ENCODE data around the gene COQ2. TPM values are rescaled to one million over a fixed set of nuclear protein-coding genes. Genes with fewer than 3 reads are reported as not detected.
A peak's percentile ranks its signal among the peaks of the same experiment; 100 is the strongest.
"Not testable (repeated sequence)": the region's sequence is repeated elsewhere in the genome, so short reads cannot be mapped to it uniquely, and the experiment has no call there.

Gene COQ2, protein sequence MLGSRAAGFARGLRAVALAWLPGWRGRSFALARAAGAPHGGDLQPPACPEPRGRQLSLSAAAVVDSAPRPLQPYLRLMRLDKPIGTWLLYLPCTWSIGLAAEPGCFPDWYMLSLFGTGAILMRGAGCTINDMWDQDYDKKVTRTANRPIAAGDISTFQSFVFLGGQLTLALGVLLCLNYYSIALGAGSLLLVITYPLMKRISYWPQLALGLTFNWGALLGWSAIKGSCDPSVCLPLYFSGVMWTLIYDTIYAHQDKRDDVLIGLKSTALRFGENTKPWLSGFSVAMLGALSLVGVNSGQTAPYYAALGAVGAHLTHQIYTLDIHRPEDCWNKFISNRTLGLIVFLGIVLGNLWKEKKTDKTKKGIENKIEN
- 11.6 TPM for total RNA-seq

GRCh38 chr4:83284193-83285054 is at the start of gene COQ2:
TSS of gene COQ2 (minus strand) at chr4:83284798. CDS start at chr4:83284764, 34 bp downstream.
- DNase-seq (ENCODE audit: low read depth in 2 of 3, low spot score in 2 of 3) = peak; percentile 91 to 95 (median 94)

DNA sequence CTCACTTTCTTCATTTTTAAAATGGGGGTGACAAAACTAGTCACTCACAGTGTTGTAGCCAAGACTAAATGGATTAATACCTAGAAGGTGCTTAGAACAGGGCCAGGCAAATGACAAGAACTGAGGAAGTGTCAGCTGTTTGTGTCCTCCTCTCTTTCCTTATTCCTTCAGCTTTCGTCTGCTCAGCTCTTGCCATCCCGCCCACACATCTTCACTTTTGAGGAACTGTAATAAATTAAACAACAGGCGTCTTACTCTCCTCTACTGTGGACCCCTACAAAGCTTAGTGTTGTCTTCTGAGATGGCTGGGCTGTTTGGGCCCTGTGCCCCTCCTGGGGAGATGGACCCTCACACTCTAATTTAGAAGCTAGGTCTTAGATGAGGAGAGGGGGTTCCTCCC is 47.4 kb upstream of the COQ2 start:
- DNase-seq (ENCODE audit: low read depth in 2 of 3, low spot score in 2 of 3) = peak in 1 of 3 donors; percentile 25

DNA sequence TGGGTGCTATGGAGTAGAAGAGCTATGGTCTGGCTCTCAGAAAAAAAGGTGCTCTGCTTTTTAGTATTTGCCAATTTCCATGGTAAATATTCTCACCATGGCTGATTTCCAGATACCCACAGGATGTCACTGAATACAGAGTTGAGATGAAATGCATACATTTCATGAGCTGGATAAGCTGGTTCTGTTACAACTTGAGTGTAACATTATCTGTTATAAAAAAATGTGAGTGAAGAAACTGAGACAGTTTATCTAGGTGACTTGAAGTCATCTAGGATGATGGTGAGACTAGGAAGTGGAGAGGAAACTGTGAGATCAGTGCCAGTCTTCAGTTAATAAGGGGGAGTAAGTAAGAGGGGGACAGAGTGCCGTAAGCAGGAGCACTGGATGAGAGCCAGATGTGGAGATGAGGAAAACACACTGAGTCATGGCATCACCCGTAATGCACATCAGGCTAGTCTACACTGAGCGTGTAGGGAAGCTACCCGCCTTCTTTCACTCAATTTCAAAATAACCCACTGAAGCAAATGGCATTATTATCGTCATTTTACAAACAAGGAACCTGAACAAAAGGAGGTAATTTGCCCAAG is 45.0 kb upstream of the COQ2 start:
- DNase-seq (ENCODE audit: low read depth in 2 of 3, low spot score in 2 of 3) = no peak

- peak in 1 of 3 donors; percentile 38 for DNase-seq (ENCODE audit: low read depth in 2 of 3, low spot score in 2 of 3)
Measured at GRCh38 chr4:83328521-83329187, 44.1 kb upstream of the COQ2 start.

DNA sequence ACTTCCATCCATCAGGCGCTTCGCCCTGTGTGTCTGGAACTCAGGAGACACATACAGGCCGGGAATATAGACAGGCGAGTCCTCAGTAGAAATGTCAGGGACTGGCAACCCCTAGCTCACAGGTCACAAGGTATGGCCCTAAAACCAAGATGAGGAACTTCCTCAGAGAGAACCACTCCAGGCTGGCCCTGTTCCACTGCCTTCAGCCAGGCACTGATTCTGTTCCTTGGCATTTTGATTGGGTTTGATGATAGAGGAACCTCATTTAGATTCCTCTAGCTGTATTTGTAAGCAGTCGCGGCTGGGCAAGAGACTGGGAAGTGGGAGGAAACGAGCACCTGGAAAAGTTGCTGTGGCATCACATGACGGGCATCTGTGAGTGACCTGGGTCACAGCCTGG is 41.9 kb upstream of the COQ2 start:
- DNase-seq (ENCODE audit: low read depth in 2 of 3, low spot score in 2 of 3) = no peak

DNA sequence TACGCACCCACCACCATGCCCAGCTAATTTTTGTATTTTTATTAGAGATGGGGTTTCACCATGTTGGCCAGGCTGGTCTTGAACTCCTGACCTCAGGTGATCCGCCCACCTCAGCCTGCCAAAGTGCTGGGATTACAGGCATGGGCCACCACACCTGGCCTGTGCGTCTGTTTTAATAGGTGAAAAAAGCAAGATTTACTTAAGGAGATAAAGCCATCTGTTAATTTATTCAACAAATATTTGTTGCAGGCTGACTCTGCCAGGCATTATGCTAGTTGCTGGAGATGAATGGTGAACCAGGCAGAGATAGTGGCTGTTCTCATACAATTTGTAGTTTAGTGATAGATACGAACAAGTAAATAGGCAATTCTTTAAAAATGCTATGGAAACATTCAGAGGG is 40.7 kb upstream of the COQ2 start:
- DNase-seq (ENCODE audit: low read depth in 2 of 3, low spot score in 2 of 3) = not testable (repeated sequence)

- DNase-seq (ENCODE audit: low read depth in 2 of 3, low spot score in 2 of 3) = no peak
Measured at GRCh38 chr4:83323136-83323535, 38.5 kb upstream of the COQ2 start.

GRCh38 chr4:83320548-83320947 is 36.0 kb upstream of the COQ2 start:
- peak in 2 of 3 donors; percentile 87 to 90 for DNase-seq (ENCODE audit: low read depth in 2 of 3, low spot score in 2 of 3)

GRCh38 chr4:83318666-83319065 is 34.1 kb upstream of the COQ2 start:
- DNase-seq (ENCODE audit: low read depth in 2 of 3, low spot score in 2 of 3) = peak in 2 of 3 donors; percentile 52 to 62

GRCh38 chr4:83317671-83318070 is 33.1 kb upstream of the COQ2 start:
- no peak for DNase-seq (ENCODE audit: low read depth in 2 of 3, low spot score in 2 of 3)

DNA sequence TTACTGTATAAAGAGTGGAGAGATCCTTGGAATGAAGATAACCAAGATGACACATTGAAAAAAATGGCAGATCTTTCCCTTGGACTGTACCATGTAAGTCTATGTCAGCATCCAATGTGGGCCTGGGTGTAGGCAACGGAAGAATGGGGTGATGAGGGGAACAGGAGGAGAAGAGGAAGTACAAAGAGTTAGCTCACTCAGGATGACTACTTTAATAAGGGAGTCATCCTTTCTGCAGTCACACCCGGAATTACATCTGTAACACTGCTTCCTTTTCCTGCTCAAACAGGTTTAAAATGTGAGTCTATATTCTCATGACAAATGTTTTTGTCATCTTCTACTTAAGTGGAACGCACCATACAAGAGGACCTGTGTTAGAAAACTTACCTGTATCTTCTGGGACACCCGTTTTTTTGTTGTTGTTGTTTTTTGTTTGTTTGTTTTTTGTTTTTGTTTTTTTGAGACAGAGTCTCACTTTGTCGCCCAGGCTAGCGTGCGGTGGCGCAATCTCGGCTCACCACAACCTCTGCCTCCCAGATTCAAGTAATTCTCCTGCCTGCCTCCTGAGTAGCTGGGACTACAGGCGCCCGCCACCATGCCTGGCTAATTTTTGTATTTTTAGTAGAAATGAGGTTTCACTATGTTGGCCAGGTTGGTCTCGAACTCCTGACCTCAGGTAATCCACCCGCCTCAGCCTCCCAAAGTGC is 32.0 kb upstream of the COQ2 start:
- peak in 1 of 3 donors; percentile 44 for DNase-seq (ENCODE audit: low read depth in 2 of 3, low spot score in 2 of 3)

DNA sequence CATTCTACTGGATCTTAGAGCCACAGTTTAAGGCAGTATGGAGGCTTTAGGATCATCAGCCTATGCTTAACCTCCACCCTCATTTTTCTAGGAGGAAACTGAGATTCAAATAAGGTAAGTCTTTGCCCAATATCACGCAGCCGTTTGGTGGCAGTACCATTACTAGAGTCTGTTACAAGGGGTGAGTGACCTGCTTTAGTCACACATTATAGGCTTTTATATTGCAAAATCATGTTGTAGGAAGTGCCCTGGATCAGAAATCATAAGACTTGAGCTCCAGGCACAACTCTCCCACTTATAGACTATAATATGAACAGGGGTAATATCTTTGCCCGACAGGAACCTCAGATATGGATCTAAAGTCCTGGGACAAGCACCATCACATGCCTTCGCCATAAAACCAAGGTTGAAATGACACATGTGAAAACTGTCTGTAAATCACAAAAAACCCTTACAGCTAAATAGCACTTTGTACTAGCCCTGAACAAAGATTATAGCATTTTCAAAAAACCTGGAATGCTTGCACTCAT is 30.8 kb upstream of the COQ2 start:
- no peak for DNase-seq (ENCODE audit: low read depth in 2 of 3, low spot score in 2 of 3)

DNA sequence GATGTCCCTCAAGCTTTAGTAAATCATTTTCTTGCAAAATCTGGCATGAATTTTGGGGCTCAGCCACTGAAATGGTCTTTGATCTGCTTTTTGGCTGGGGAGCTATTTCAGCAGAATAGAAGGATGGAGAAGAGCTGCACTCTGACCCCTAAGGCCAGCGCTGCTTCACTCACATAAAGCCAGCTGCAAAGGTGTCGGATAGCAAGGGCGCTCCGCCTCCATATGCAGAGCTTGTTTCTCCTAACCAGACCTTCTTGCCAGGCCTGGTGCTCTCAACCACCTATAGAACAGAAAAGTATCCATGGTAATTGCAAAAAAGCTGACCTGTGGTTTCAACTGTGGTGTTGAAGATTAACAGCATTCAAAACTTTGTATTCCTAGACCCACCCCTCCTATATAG is 24.1 kb upstream of the COQ2 start:
- no peak for DNase-seq (ENCODE audit: low read depth in 2 of 3, low spot score in 2 of 3)

- DNase-seq (ENCODE audit: low read depth in 2 of 3, low spot score in 2 of 3) = no peak
Measured at GRCh38 chr4:83307920-83308319, 23.3 kb upstream of the COQ2 start.

- DNase-seq (ENCODE audit: low read depth in 2 of 3, low spot score in 2 of 3) = no peak
Measured at GRCh38 chr4:83305187-83305586, 20.6 kb upstream of the COQ2 start.

- peak in 1 of 3 donors; percentile 60 for DNase-seq (ENCODE audit: low read depth in 2 of 3, low spot score in 2 of 3)
Measured at GRCh38 chr4:83297548-83298260, 13.1 kb upstream of the COQ2 start.

GRCh38 chr4:83293305-83294046 is 8.9 kb upstream of the COQ2 start:
- no peak for DNase-seq (ENCODE audit: low read depth in 2 of 3, low spot score in 2 of 3)

GRCh38 chr4:83290059-83290774 is 5.6 kb upstream of the COQ2 start:
- DNase-seq (ENCODE audit: low read depth in 2 of 3, low spot score in 2 of 3) = not testable (repeated sequence)

Data from hematopoietic multipotent progenitor cell (in vitro differentiated cells).